Lung (tissue), 12 donors: ENCODE results near the gene C2CD4D. TPM values are rescaled to one million over a fixed set of nuclear protein-coding genes. Genes with fewer than 3 reads are reported as not detected.

Source experiments
- ATAC-seq: fragments of 200-7000 bp; cut with Tn5 transposase; one replicate; pipeline ENCODE4 v1.9.1; 2020; ENCODE audit warnings: moderate number of reproducible peaks; ENCODE audit not compliant: insufficient read depth, low FRiP score
- DNase-seq, 3 donors: peaks; one replicate each; pipeline ENCODE4 v3.0.0-alpha.2; 2013 to 2017
- H3K27ac ChIP-seq, 2 donors: one replicate each; pipeline ENCODE4 v1.5.1; 2013; ENCODE audit warnings: mild to moderate bottlenecking in 2 of 2, moderate library complexity in 2 of 2, control low read depth in 1 of 2, inconsistent platforms in 1 of 2, low read depth in 1 of 2, low read length in 1 of 2
- H3K27me3 ChIP-seq, 3 donors: one replicate each; pipeline ENCODE4 v1.5.1; 2013; ENCODE audit warnings: low read length in 2 of 3; ENCODE audit not compliant: control insufficient read depth in 3 of 3, insufficient read depth in 3 of 3
- H3K36me3 ChIP-seq, 4 donors: one replicate each; pipeline ENCODE4 v1.5.1; 2013; ENCODE audit warnings: low read length in 4 of 4, mild to moderate bottlenecking in 1 of 4, moderate library complexity in 1 of 4; ENCODE audit not compliant: control insufficient read depth in 4 of 4, insufficient read depth in 4 of 4
- H3K4me1 ChIP-seq, 5 donors: one replicate each; pipeline ENCODE4 v1.5.1; 2013; ENCODE audit warnings: low read length in 5 of 5, mild to moderate bottlenecking in 2 of 5, moderate library complexity in 1 of 5; ENCODE audit not compliant: control insufficient read depth in 5 of 5, insufficient read depth in 5 of 5
- H3K4me3 ChIP-seq: one replicate; pipeline ENCODE4 v1.5.1; 2013; ENCODE audit warnings: mild to moderate bottlenecking, control low read depth, moderate library complexity
- H3K9ac ChIP-seq, 2 donors: one replicate each; pipeline ENCODE4 v1.5.1; 2013; ENCODE audit warnings: low read length in 2 of 2, control low read depth in 1 of 2; ENCODE audit not compliant: insufficient read depth in 1 of 2
- H3K9me3 ChIP-seq, 4 donors: one replicate each; pipeline ENCODE4 v1.5.1; 2013; ENCODE audit warnings: low read length in 3 of 4, mild to moderate bottlenecking in 1 of 4, moderate library complexity in 1 of 4; ENCODE audit not compliant: control insufficient read depth in 4 of 4, insufficient read depth in 3 of 4
- WGBS, 2 donors: extraction: QIAGEN DNeasy Blood & Tissue Kit; methylation state at CpG; one replicate each; pipeline ENCODE4 v1.1.7; 2013; 5-methylcytosine and 5-hydroxymethylcytosine counted together
- polyA plus RNA-seq, 2 donors: library from polyadenylated mRNA; stranded (reverse); fragments of 200-250 nt; gene quantifications; one replicate each; pipeline ENCODE4 v1.2.1, GENCODE V29; 2013
- total RNA-seq, 2 donors: library from RNA; depleted of rRNA in 1 of 2; stranded (reverse); fragments of >200 nt in 1 of 2; gene quantifications; one replicate each; pipeline ENCODE4 v1.2.1, GENCODE V29; 2014 to 2021
- TF ChIP-seq, protein P1 (sequence below): IDR thresholded peaks from 2 replicates; pipeline ENCODE4 v1.5.1; 2012; ENCODE audit warnings: mild to moderate bottlenecking; ENCODE audit errors: control extremely low read depth, extremely low read depth
- donor health status: control.
- donor health status: control.
- donor health status: Bipolar disorder and iron deficiency.
- donor health status: healthy.
- donor health status: DM: yes; HTN: yes; CAD: no.

Gene C2CD4D
- total and polyA plus RNA-seq, 4 donors, result 0.10 to 0.40 (median 0.19) TPM; not detected in 1

DNA sequence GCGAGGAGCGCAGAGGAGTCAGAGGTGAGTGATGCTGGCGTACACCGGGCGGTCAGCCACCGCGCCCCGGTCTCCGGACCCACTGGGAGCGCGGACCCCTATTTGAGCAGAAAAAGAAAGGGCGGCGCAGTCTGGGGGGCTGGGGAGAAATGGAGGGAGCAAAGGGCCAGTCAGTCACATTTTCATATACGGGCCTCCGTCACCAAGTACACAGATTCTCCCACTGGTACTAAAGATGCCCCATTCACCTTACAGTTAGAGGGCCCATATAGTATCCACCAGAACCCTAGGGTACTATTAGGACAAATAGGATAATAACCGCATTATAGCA lies 573 bp downstream of the C2CD4D start:
- no peaks in the 10 kb centered on the region for H3K9me3 ChIP-seq
- H3K9ac ChIP-seq, result no peak overlapping the region
- no peaks in the 10 kb centered on the region for H3K36me3 ChIP-seq
- WGBS, 2 donors, result 23 to 51% methylated on average over 16 of the region's 16 CpGs
- H3K4me1 ChIP-seq, result peaks cover 0 to 20% (median 7%) of the 10 kb centered on the region in 5 donors
- H3K27ac ChIP-seq, result no peak overlapping the region
- H3K27me3 ChIP-seq, result peaks cover 0 to 38% (median 35%) of the 10 kb centered on the region in 3 donors
- TF ChIP-seq, protein P1, sequence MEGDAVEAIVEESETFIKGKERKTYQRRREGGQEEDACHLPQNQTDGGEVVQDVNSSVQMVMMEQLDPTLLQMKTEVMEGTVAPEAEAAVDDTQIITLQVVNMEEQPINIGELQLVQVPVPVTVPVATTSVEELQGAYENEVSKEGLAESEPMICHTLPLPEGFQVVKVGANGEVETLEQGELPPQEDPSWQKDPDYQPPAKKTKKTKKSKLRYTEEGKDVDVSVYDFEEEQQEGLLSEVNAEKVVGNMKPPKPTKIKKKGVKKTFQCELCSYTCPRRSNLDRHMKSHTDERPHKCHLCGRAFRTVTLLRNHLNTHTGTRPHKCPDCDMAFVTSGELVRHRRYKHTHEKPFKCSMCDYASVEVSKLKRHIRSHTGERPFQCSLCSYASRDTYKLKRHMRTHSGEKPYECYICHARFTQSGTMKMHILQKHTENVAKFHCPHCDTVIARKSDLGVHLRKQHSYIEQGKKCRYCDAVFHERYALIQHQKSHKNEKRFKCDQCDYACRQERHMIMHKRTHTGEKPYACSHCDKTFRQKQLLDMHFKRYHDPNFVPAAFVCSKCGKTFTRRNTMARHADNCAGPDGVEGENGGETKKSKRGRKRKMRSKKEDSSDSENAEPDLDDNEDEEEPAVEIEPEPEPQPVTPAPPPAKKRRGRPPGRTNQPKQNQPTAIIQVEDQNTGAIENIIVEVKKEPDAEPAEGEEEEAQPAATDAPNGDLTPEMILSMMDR, result no peak
- DNase-seq (no peak), ATAC-seq (no peak)
- H3K4me3 ChIP-seq, result no peak overlapping the region

DNA sequence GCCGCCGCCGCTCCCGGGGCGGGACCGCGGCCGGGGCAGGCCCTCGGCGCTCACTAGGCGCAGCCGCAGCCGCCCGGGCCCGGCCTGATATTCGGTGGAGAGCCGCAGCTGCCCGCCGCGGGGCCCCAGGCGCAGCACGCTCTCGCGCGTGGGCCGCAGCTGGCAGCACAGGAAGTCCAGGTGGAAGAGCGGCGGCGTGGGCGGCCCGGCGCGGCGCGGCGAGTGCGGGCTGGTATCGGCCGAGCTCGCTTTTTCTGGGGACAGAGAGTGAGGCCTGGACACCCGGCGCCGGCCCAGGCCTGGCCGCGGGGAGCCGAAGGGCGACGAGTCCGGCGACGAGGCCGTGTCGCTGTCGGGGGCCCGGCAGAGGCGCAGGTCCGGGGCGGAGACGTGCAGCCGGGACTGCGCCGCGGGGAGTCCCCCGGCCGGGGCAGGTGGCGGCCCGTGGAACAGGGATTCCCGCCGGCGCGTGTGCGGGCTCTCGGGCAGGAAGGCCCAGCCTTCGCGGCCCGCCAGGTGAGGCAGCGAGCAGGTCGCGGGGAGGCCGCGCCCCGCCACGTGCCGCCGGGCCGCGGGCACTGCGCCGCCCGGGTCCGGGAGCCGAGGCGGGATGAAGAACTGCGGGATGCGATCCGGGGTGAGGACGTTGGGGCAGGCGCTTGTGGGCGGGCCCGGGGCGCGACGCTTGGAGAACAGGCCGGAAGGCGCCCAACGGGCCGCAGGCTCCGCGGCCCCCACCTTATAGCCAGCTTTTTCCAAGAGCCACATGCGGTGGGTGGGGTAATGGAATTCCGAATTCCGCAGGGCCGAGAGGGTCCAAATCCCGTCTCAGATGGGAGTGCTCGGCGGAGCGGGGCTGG lies 1.2 kb downstream of the C2CD4D start:
- WGBS, 2 donors, result 5 to 15% methylated on average over 67 to 117 of the region's 117 CpGs
- Histone ChIP-seq H3K36me3 (no peaks in the 10 kb centered on the region), H3K4me1 (peaks cover 0 to 20% (median 7%) of the 10 kb centered on the region in 5 donors), H3K27ac (peak overlapping the region in 1 of 2 donors; percentile 4), H3K9ac (no peak overlapping the region), H3K27me3 (peaks cover 0 to 38% (median 35%) of the 10 kb centered on the region in 3 donors), H3K4me3 (no peak overlapping the region), H3K9me3 (no peaks in the 10 kb centered on the region)
- no peak for ATAC-seq
- TF ChIP-seq, protein P1, result no peak
- DNase-seq, result peak in 1 of 3 donors; percentile 26

DNA sequence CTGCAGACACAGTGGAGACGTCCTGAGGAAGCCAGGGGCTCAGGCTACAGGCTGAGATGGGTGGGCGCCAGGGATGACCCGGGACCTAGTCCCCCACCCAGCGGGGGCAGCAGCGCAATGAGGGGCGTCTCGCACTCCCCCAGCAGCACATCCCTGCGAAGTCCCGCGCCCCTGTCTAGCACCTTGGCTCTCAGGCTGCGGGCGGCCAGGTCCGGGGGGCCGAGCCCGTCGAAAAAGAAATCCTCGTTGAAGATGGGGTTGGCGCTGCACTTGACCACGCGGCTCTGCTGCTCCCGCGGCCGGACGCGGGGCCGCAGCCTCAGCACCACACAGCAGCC lies 1.8 kb downstream of the C2CD4D start:
- no peaks in the 10 kb centered on the region for H3K36me3 ChIP-seq
- TF ChIP-seq, protein P1, result no peak
- H3K4me1 ChIP-seq, result peaks cover 0 to 22% (median 7%) of the 10 kb centered on the region in 5 donors
- ATAC-seq (no peak), DNase-seq (no peak)
- no peaks in the 10 kb centered on the region for H3K9me3 ChIP-seq
- 12 to 17% methylated on average over 26 of the region's 26 CpGs for WGBS, 2 donors
- H3K9ac ChIP-seq, result no peak overlapping the region
- no peak overlapping the region for H3K4me3 ChIP-seq
- peaks cover 0 to 38% (median 35%) of the 10 kb centered on the region in 3 donors for H3K27me3 ChIP-seq
- no peak overlapping the region for H3K27ac ChIP-seq

DNA sequence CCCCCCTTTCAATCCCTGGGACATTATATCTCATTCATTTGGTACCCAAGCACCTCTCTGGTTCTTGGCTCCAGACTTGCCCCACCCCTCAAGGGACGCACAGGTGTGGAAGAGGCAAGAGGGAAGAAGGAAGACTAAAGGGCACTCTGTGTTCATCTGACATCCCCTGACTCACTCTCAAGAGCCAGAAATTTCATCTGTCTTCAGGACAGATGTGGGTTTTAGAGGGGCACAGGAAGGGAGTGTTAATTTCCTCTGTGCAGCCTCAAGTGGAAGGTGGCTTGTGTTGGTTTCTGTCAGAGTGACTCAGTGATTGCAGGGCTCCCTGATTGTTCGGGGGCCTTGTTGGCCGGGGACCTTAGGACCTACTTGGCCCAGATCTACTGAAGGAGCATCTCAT lies 2.4 kb downstream of the C2CD4D start:
- H3K4me1 ChIP-seq, result peaks cover 0 to 29% (median 7%) of the 10 kb centered on the region in 5 donors

More for the DNA sequence above, 2.4 kb downstream of the C2CD4D start:
- ATAC-seq, result no peak
- Histone ChIP-seq H3K9me3 (no peaks in the 10 kb centered on the region), H3K27me3 (peaks cover 0 to 38% (median 35%) of the 10 kb centered on the region in 3 donors), H3K36me3 (no peaks in the 10 kb centered on the region), H3K27ac (peak overlapping the region in 1 of 2 donors; percentile 12), H3K4me3 (no peak overlapping the region), H3K9ac (no peak overlapping the region)
- DNase-seq, result no peak
- WGBS, 2 donors, result 22 to 42% methylated on average over 3 of the region's 3 CpGs
- TF ChIP-seq, protein P1, result no peak
